Osteocyte (in vitro differentiated cells): ENCODE data around the gene PIN1. TPM values are rescaled to one million over a fixed set of nuclear protein-coding genes. Genes with fewer than 3 reads are reported as not detected.

Experiments used
- DNase-seq: peaks from one replicate; pipeline ENCODE4 v3.0.0; 2021; ENCODE audit warnings: mixed read lengths; ENCODE audit not compliant: unreplicated experiment; ENCODE audit errors: extremely low spot score
- H3K27ac Mint-ChIP-seq: one replicate; pipeline ENCODE4 v1.8.0; 2021; ENCODE audit warnings: mild to moderate bottlenecking, mixed read lengths; ENCODE audit not compliant: unreplicated experiment
- H3K27me3 Mint-ChIP-seq: one replicate; pipeline ENCODE4 v1.8.0; 2021; ENCODE audit warnings: mixed read lengths; ENCODE audit not compliant: unreplicated experiment
- H3K36me3 Mint-ChIP-seq: one replicate; pipeline ENCODE4 v1.8.0; 2021; ENCODE audit warnings: mixed read lengths; ENCODE audit not compliant: unreplicated experiment
- H3K4me1 Mint-ChIP-seq: one replicate; pipeline ENCODE4 v1.8.0; 2021; ENCODE audit warnings: mixed read lengths; ENCODE audit not compliant: unreplicated experiment
- H3K4me3 Mint-ChIP-seq: one replicate; pipeline ENCODE4 v1.8.0; 2021; ENCODE audit warnings: mild to moderate bottlenecking, moderate library complexity, mixed read lengths; ENCODE audit not compliant: unreplicated experiment
- H3K9me3 Mint-ChIP-seq: one replicate; pipeline ENCODE4 v1.8.0; 2021; ENCODE audit warnings: mixed read lengths; ENCODE audit not compliant: unreplicated experiment
- total RNA-seq: library from RNA; stranded (reverse); gene quantifications from 2 replicates; pipeline ENCODE4 v1.2.1, GENCODE V29; 2021
- TF ChIP-seq, protein P1 (sequence below): fragments of 200-600 bp; sonication (generic); IDR thresholded peaks from 2 replicates; pipeline ENCODE4 v1.5.0; 2021; ENCODE audit warnings: antibody characterized with exemption, mild to moderate bottlenecking, moderate library complexity

The PIN1 gene
- total RNA-seq, 1 donor from 2014 or later = 67.4 TPM

DNA sequence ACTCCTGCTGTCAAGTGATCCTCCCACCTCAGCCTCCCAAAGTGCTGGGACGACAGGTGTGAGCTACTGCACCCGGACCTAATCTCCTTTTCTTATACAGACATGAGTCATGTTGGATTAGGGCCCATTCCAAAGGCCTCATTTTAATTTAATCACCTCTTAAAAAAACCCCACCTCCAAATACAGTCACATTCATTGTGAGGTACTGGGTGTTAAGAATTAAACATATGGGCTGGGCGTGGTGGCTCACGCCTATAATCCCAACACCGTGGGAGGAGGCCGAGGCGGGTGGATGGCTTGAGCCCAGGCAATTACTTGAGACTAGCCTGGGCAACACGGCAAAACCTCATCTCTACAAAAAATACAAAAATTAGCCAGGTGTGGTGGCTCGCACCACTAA, 46.6 kb downstream of the PIN1 start:
- Mint-ChIP-seq H3K4me3 (no peak overlapping the region), H3K27ac (no peak overlapping the region), H3K36me3 (peaks cover 3% of the 10 kb centered on the region), H3K4me1 (peaks cover 3% of the 10 kb centered on the region), H3K9me3 (no peaks in the 10 kb centered on the region), H3K27me3 (no peaks in the 10 kb centered on the region)
- no peak for DNase-seq
- TF ChIP-seq, protein P1, sequence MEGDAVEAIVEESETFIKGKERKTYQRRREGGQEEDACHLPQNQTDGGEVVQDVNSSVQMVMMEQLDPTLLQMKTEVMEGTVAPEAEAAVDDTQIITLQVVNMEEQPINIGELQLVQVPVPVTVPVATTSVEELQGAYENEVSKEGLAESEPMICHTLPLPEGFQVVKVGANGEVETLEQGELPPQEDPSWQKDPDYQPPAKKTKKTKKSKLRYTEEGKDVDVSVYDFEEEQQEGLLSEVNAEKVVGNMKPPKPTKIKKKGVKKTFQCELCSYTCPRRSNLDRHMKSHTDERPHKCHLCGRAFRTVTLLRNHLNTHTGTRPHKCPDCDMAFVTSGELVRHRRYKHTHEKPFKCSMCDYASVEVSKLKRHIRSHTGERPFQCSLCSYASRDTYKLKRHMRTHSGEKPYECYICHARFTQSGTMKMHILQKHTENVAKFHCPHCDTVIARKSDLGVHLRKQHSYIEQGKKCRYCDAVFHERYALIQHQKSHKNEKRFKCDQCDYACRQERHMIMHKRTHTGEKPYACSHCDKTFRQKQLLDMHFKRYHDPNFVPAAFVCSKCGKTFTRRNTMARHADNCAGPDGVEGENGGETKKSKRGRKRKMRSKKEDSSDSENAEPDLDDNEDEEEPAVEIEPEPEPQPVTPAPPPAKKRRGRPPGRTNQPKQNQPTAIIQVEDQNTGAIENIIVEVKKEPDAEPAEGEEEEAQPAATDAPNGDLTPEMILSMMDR = no peak

DNA sequence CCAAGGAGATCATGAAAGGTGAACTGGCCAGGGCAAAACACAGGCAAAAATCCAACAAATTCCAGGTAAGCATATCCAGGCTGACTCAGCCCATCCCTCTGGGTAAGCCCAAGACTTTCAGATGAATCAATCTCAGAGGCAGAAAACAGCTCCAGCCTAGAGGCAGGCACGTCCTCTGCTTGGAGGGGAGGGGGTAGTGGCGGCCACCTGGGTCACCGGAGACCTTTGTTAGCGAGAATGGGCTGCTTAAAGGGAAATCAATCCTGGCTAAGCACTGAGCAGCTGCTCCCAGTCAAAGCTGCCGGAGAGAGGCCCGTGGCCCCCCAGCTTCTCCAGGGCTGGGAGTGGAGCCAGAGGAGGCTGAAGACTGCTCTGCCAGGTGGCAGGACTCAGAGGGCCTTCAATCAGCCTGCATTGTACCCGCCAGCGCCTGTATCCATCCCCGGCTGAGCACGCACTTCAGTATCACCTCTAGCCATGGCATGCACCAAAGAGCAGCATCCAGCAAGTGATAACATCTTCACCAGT, 48.2 kb downstream of the PIN1 start:
- DNase-seq = no peak
- Mint-ChIP-seq H3K36me3 (peaks cover 3% of the 10 kb centered on the region), H3K4me3 (no peak overlapping the region), H3K27me3 (no peaks in the 10 kb centered on the region), H3K27ac (no peak overlapping the region), H3K9me3 (no peaks in the 10 kb centered on the region), H3K4me1 (peaks cover 3% of the 10 kb centered on the region)
- TF ChIP-seq, protein P1 = no peak

DNA sequence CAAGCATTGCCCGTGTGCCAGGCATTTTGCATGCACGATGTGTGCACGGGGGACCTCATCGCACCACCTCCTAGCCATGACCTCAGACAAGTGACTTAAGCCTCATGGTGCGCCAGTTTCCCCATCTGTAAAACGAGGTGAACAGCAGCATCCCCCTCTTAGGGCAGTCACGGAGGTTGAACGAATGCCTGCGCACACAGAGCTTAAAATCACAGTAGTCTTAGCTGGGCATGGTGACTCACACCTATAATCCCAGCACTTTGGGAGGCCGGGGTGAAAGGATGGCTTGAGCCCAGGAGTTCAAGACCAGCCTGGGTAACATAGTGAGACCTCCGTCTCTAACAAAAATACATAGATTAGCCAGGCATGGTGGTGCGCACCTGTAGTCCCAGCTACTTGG, 48.6 kb downstream of the PIN1 start:
- DNase-seq = no peak
- TF ChIP-seq, protein P1 = no peak
- H3K4me1 Mint-ChIP-seq = peaks cover 3% of the 10 kb centered on the region
- H3K4me3 Mint-ChIP-seq = no peak overlapping the region
- no peak overlapping the region for H3K27ac Mint-ChIP-seq
- peaks cover 6% of the 10 kb centered on the region for H3K36me3 Mint-ChIP-seq
- no peaks in the 10 kb centered on the region for H3K9me3 Mint-ChIP-seq
- no peaks in the 10 kb centered on the region for H3K27me3 Mint-ChIP-seq

DNA sequence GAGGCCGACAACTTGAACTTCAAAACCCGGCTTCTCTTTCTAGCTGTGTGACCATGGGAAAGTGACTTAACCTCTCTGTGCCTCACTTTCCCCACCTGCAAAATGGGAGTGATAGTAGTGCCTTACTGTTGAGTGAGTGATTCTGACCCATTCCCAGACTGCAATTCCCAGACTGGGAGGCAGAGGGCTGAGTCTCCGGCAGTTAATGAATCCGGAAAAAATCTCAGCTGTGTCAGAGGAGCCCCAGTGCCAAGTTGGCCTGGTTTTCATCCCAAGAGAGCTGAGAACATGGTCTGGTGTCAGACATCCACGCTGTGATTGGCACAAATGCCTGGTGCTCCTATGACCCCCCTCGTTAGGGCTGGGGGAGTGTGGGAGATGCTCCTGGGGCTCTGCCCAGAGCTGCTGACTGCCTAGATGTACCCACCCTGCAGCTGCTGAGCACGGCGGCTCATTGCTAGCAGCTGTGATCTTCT, 50.0 kb downstream of the PIN1 start:
- H3K27ac Mint-ChIP-seq = peak overlapping the region; percentile 34
- no peak overlapping the region for H3K4me3 Mint-ChIP-seq
- H3K9me3 Mint-ChIP-seq = no peaks in the 10 kb centered on the region
- H3K27me3 Mint-ChIP-seq = no peaks in the 10 kb centered on the region
- peaks cover 6% of the 10 kb centered on the region for H3K4me1 Mint-ChIP-seq
- no peak for DNase-seq
- TF ChIP-seq, protein P1 = peak; percentile 47
- peaks cover 8% of the 10 kb centered on the region for H3K36me3 Mint-ChIP-seq

DNA sequence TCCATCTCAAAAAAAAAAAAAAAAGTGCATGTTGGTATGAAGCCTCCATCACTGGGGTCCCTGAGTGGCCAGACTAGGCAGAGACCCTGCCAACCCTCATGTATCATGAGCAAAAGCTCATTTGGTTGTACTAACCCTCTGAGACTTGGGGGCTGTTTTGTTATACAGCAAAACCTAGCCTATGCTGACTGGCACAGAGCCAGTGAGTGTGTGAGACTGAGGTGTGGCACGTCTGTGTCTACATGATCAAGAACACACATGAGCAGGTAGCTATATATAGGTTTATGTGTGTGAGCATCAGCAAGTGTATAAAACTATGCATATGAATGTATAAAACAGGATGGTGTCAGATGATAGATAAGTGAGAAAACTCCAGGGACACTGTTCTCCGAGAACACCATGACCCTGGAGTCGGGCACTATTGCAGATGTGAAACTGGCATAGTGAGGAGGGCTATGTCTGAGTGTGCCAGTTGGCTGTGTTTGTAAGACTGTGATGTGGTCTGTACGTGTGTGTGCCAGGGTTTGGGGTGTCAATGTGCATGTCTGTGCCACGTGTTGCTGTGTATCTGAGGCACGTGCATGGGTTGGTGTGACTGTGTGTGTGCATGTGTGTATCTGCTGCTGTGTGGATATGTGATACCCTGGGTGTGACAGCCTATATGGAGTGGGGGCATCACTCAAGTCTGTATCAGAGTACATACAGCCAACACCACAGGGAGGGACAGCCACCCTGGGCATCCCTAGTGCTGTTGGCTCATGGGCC, 56.7 kb downstream of the PIN1 start:
- no peaks in the 10 kb centered on the region for H3K9me3 Mint-ChIP-seq
- H3K4me3 Mint-ChIP-seq = no peak overlapping the region
- H3K27me3 Mint-ChIP-seq = no peaks in the 10 kb centered on the region
- TF ChIP-seq, protein P1 = no peak
- no peak for DNase-seq
- peaks cover 3% of the 10 kb centered on the region for H3K4me1 Mint-ChIP-seq
- H3K27ac Mint-ChIP-seq = no peak overlapping the region
- H3K36me3 Mint-ChIP-seq = peaks cover 5% of the 10 kb centered on the region

Other genes with a start within 250 kb of the PIN1 start
- 44.7 and 46.5 TPM in 2 replicates for gene ZNF561, start 214.1 kb upstream of the PIN1 start, total RNA-seq
- gene ZNF562, start 160.2 kb upstream of the PIN1 start, total RNA-seq = 15.1 and 15.6 TPM in 2 replicates
- gene ZNF846, start 66.6 kb upstream of the PIN1 start, total RNA-seq = 15.3 and 16.0 TPM in 2 replicates
- gene FBXL12, start 16.2 kb upstream of the PIN1 start, total RNA-seq = 28.1 and 29.0 TPM in 2 replicates
- 258 and 260 TPM in 2 replicates for gene UBL5, start 7.4 kb upstream of the PIN1 start, total RNA-seq
- 208 and 236 TPM in 2 replicates for gene OLFM2, start 101.2 kb downstream of the PIN1 start, total RNA-seq
- 68.7 and 80.9 TPM in 2 replicates for gene COL5A3, start 175.2 kb downstream of the PIN1 start, total RNA-seq
- not detected in 2 replicates for gene RDH8, start 178.2 kb downstream of the PIN1 start, total RNA-seq